Measurements from ENCODE around the gene VDAC2. TPM values are rescaled to one million over a fixed set of nuclear protein-coding genes. Genes with fewer than 3 reads are reported as not detected.
"Not testable (repeated sequence)": the region's sequence is repeated elsewhere in the genome, so short reads cannot be mapped to it uniquely, and the experiment has no call there.

The VDAC2 gene
- total RNA-seq, 2 experiments from 2014 or later = 81.4 to 182 TPM

DNA sequence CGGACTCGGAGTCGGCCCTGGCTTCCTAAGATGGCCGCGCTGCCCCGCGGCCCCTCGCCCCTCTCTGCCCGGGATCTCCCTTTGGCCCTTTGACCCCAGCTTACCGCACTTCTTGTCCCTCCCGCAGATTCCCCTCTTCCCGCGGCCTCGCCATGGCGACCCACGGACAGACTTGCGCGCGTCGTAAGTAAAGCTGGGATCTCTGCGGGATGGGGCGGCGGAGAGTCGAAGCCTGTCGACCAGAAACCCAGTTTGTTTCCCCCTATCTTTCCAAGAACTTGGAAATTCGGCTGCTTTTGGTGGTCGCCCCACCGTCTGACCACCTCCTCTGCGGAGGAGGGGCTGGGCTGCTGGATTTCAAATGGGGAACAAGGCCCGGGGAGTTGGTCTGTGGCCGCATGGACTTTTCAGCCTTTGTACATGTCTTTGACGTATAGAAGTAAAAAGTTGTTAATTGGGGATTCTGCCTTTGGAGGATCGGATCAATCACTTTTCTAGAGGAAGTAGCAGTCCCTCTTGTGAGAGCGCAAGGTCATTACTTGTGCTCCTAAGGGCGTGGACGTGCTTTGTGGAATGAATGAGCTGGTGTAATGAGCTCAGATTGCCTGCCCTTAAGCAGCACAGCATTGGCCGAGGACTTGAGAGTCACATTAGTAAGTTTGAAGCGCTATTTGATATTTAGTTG is 553 bp downstream of the VDAC2 start:
- BruUV-seq (replicated peaks) = no TSS peak
- H3K79me2 ChIP-seq (ENCODE audit: insufficient read depth, low read depth, low read length) = peaks cover 52% of the 10 kb centered on the region
- peak overlapping the region; percentile 75 for H3K27ac ChIP-seq (ENCODE audit: low read depth, low read length, poor library complexity, severe bottlenecking)
- DNase-seq (ENCODE audit: low spot score) = peak; percentile 47
- ChIA-PET POLR2A (interaction anchor here (0.6 to 2.9 kb wide), 9 partner anchors 11 to 1364 kb away, joined by 3 to 20 read pairs (median 8); no protein-coding TSS in a partner anchor), CTCF (ENCODE audit: unreplicated experiment) (interaction anchor here (0.5 to 1.6 kb wide), 7 partner anchors 20 to 745 kb away, joined by 3 to 11 read pairs (median 5); partner anchors contain the start of gene COMTD1)
- peaks cover 19% of the 10 kb centered on the region for H3K4me1 ChIP-seq (ENCODE audit: insufficient read depth, low read length, poor library complexity, severe bottlenecking)
- H2AFZ ChIP-seq (ENCODE audit: low read length) = peak overlapping the region; percentile 40; the same call in 1 of the 2 replicates
- peak overlapping the region; percentile 94 for H3K4me2 ChIP-seq (ENCODE audit: low read length)
- peak overlapping the region; percentile 96 for H3K4me3 ChIP-seq (ENCODE audit: low read depth, low read length, poor library complexity, severe bottlenecking)
- intact Hi-C loops (cut with micrococcal nuclease; ENCODE audit: unreplicated experiment) = loop anchor here (5.0 kb wide), 1 partner anchor 99 kb away; the partner anchor contains the start of gene SAMD8
- TF ChIP-seq EZH2phosphoT487 (IDR thresholded peaks at IDR 0.05; ENCODE audit: borderline replicate concordance, low read depth, low read length) = no peak
- TF ChIP-seq, protein P1, sequence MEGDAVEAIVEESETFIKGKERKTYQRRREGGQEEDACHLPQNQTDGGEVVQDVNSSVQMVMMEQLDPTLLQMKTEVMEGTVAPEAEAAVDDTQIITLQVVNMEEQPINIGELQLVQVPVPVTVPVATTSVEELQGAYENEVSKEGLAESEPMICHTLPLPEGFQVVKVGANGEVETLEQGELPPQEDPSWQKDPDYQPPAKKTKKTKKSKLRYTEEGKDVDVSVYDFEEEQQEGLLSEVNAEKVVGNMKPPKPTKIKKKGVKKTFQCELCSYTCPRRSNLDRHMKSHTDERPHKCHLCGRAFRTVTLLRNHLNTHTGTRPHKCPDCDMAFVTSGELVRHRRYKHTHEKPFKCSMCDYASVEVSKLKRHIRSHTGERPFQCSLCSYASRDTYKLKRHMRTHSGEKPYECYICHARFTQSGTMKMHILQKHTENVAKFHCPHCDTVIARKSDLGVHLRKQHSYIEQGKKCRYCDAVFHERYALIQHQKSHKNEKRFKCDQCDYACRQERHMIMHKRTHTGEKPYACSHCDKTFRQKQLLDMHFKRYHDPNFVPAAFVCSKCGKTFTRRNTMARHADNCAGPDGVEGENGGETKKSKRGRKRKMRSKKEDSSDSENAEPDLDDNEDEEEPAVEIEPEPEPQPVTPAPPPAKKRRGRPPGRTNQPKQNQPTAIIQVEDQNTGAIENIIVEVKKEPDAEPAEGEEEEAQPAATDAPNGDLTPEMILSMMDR (conservative IDR thresholded peaks at IDR 0.05; ENCODE audit: low read length) = no peak
- H3K9me3 ChIP-seq (ENCODE audit: low read length) = no peaks in the 10 kb centered on the region
- H3K36me3 ChIP-seq (ENCODE audit: insufficient read depth, low read length) = peaks cover 50% of the 10 kb centered on the region
- no peaks in the 10 kb centered on the region for H3K9me2 ChIP-seq (ENCODE audit: insufficient read depth, low read length)
- H4K20me1 ChIP-seq (ENCODE audit: insufficient read depth, low read length) = peaks cover 13% of the 10 kb centered on the region; the same call in 1 of the 2 replicates

DNA sequence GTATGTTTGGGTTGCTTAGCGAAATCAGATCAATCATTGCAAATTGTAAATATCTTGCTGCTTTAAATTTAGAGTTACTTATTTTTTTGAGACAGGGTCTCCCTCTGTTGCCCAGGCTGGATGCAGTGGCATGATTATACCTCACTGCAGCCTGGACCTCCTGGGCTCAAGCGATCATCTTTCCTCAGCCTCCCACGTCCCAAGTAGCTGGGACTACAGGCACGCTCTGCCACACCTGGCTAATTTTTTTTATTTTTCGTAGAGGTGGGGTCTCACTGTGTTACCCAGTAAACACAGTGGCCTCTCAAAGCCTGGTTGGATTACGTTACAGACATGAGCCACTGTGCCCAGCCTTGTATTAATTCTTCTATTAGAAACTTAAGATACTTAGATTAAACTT is 1.7 kb downstream of the VDAC2 start:
- H3K27ac ChIP-seq (ENCODE audit: low read depth, low read length, poor library complexity, severe bottlenecking) = no peak overlapping the region
- no peaks in the 10 kb centered on the region for H3K9me2 ChIP-seq (ENCODE audit: insufficient read depth, low read length)
- CTCF ChIA-PET (ENCODE audit: unreplicated experiment) = interaction anchor here (1.3 to 1.5 kb wide), 2 partner anchors 22 to 25 kb away, joined by 5 to 9 read pairs; no protein-coding TSS in a partner anchor
- H3K79me2 ChIP-seq (ENCODE audit: insufficient read depth, low read depth, low read length) = peaks cover 64% of the 10 kb centered on the region
- DNase-seq (ENCODE audit: low spot score) = no peak
- peak overlapping the region; percentile 96 for H3K4me3 ChIP-seq (ENCODE audit: low read depth, low read length, poor library complexity, severe bottlenecking)
- peak overlapping the region; percentile 94 for H3K4me2 ChIP-seq (ENCODE audit: low read length)
- peaks cover 62% of the 10 kb centered on the region for H3K36me3 ChIP-seq (ENCODE audit: insufficient read depth, low read length)
- TF ChIP-seq EZH2phosphoT487 (IDR thresholded peaks at IDR 0.05; ENCODE audit: borderline replicate concordance, low read depth, low read length) = no peak
- TF ChIP-seq, protein P1 (conservative IDR thresholded peaks at IDR 0.05; ENCODE audit: low read length) = no peak
- H4K20me1 ChIP-seq (ENCODE audit: insufficient read depth, low read length) = peaks cover 21% of the 10 kb centered on the region
- H2AFZ ChIP-seq (ENCODE audit: low read length) = no peak overlapping the region
- peaks cover 19% of the 10 kb centered on the region for H3K4me1 ChIP-seq (ENCODE audit: insufficient read depth, low read length, poor library complexity, severe bottlenecking)
- intact Hi-C loops (cut with micrococcal nuclease; ENCODE audit: unreplicated experiment) = loop anchor here (5.0 kb wide), 1 partner anchor 100 kb away; the partner anchor contains the start of gene SAMD8
- BruUV-seq (replicated peaks) = no TSS peak
- H3K9me3 ChIP-seq (ENCODE audit: low read length) = no peaks in the 10 kb centered on the region
- POLR2A ChIA-PET = interaction anchor here (1.1 to 2.9 kb wide), 2 partner anchors 13 to 16 kb away, joined by 3 to 8 read pairs; no protein-coding TSS in a partner anchor

DNA sequence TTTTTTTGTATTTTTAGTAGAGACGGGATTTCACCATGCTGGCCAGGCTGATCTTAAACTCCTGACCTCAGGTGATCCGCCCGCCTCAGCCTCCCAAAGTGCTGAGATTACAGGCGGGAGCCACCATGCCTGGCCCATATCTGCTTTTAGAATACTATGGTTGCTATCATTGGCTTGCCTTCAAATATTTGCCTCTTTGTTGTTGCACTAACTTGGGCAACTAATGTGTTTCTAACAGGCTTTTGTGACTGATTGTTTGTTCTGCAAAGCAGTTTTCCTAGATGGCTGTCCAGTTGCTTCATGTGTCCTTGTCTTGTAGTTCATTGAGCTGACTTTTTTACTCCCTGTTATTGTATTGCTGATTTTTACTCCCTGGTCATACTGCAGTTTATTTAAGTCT is 9.7 kb downstream of the VDAC2 start:
- POLR2A ChIA-PET = no interaction called here

DNA sequence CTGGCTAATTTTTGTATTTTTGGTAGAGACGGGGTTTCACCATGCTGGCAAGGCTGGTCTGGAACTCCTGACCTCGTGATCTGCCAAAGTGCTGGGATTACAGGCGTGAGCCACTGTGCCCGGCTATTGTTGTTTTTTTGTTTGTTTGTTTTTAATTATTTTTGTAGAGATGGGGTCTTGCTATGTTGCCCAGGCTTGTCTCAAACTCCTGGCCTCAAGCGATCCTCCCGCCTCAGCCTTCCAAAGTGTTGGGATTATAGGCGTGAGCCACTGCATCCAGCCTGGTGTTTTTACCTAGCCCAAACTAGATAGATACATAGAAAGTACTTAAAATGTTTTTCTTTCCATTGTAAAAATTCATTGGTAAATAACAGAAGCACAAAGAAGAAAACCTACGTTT is 10.9 kb downstream of the VDAC2 start:
- H3K9me2 ChIP-seq (ENCODE audit: insufficient read depth, low read length); H3K9me3 ChIP-seq (ENCODE audit: low read length); H3K4me3 ChIP-seq (ENCODE audit: low read depth, low read length, poor library complexity, severe bottlenecking); H2AFZ ChIP-seq (ENCODE audit: low read length); intact Hi-C loops (cut with micrococcal nuclease; ENCODE audit: unreplicated experiment); POLR2A ChIA-PET; CTCF ChIA-PET (ENCODE audit: unreplicated experiment); BruUV-seq (replicated peaks); H3K4me2 ChIP-seq (ENCODE audit: low read length); H3K27ac ChIP-seq (ENCODE audit: low read depth, low read length, poor library complexity, severe bottlenecking); H3K4me1 ChIP-seq (ENCODE audit: insufficient read depth, low read length, poor library complexity, severe bottlenecking); DNase-seq (ENCODE audit: low spot score): not testable (repeated sequence)
- peaks cover 95% of the 10 kb centered on the region for H3K36me3 ChIP-seq (ENCODE audit: insufficient read depth, low read length)
- peaks cover 20% of the 10 kb centered on the region for H4K20me1 ChIP-seq (ENCODE audit: insufficient read depth, low read length)
- H3K79me2 ChIP-seq (ENCODE audit: insufficient read depth, low read depth, low read length) = peaks cover 60% of the 10 kb centered on the region

More for the DNA sequence above, 9.7 kb downstream of the VDAC2 start:
- Histone ChIP-seq H3K4me2 (ENCODE audit: low read length) (no peak overlapping the region), H2AFZ (ENCODE audit: low read length) (no peak overlapping the region), H3K9me3 (ENCODE audit: low read length) (no peaks in the 10 kb centered on the region), H3K36me3 (ENCODE audit: insufficient read depth, low read length) (peaks cover 95% of the 10 kb centered on the region), H3K27ac (ENCODE audit: low read depth, low read length, poor library complexity, severe bottlenecking) (no peak overlapping the region), H3K79me2 (ENCODE audit: insufficient read depth, low read depth, low read length) (peaks cover 59% of the 10 kb centered on the region), H3K4me3 (ENCODE audit: low read depth, low read length, poor library complexity, severe bottlenecking) (no peak overlapping the region), H3K4me1 (ENCODE audit: insufficient read depth, low read length, poor library complexity, severe bottlenecking) (no peaks in the 10 kb centered on the region), H3K9me2 (ENCODE audit: insufficient read depth, low read length) (no peaks in the 10 kb centered on the region), H4K20me1 (ENCODE audit: insufficient read depth, low read length) (peaks cover 21% of the 10 kb centered on the region)
- TF ChIP-seq, protein P1 (conservative IDR thresholded peaks at IDR 0.05; ENCODE audit: low read length) = no peak
- no peak for TF ChIP-seq EZH2phosphoT487 (IDR thresholded peaks at IDR 0.05; ENCODE audit: borderline replicate concordance, low read depth, low read length)
- no peak for DNase-seq (ENCODE audit: low spot score)
- intact Hi-C loops (cut with micrococcal nuclease; ENCODE audit: unreplicated experiment) = no loop called here
- no TSS peak for BruUV-seq (replicated peaks)
- CTCF ChIA-PET (ENCODE audit: unreplicated experiment) = no interaction called here

All from OCI-LY7 (cell line).